Measurements from ENCODE around the gene NEMP1. TPM values are rescaled to one million over a fixed set of nuclear protein-coding genes. Genes with fewer than 3 reads are reported as not detected.

The NEMP1 gene
- polyA plus RNA-seq, 2 of the 4 experiments (the other 2 are of a cell fraction), result 12.7 to 28.4 TPM

DNA sequence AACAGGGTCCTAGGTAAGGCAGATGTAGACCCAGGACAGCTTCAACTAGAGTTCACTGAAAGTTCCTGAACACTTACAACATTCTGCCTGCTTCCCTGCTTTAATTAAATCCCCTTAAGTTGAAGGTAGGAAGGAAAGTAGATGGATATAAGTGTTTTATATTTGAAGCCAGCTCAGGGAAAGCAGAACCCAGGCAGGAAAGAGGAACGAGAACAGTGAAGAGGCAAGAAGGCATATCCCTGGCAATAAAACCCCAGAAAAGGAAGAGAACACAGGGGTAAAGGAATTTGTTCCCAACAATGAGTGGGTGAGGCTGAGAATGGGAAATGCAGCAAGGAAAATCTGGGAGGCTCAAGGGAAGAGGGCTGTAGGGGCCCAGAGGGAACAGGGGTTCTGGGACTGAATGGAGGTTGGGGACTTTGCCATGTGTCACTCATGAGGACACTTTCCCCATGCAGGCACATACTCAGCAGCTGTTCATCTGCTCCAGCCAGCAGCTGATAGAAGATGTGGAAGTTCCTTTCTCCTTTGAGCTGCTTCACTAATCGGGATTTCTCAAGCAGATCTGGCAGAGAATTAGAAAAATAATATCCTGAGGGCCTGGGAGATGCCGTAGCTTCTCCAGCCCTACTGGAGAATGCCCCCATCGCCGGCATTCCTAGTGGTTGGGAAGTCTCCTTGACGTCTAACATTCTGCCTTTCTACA is 32.4 kb downstream of the NEMP1 start:
- ChIA-PET POLR2A (no interaction called here), CTCF (interaction anchor here (0.7 to 7.8 kb wide), 9 partner anchors 8 to 168 kb away, joined by 3 to 44 read pairs (median 4); no protein-coding TSS in a partner anchor)

DNA sequence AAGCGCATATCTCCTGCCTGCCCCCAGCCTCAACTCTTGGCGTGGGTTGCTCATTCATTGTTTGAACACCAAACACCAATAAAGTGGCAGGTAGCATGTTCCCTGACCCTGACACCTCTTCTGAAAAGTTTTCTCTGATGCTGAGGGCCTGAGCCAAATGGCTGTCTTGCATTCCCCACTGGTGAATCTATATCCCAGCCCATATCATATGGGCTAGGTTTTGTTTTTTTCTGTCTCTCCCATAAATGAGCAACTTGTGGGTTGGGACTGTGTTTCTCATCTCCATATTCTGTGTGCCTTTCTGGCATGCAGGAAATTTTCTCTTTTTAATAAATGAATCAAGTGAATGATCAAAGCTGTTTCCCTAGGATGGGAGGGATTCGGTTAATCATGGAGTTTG is 33.7 kb downstream of the NEMP1 start:
- no peak for ATAC-seq
- no peaks in the 10 kb centered on the region for H3K9me3 ChIP-seq
- ChIA-PET CTCF (interaction anchor here (2.3 kb wide), 1 partner anchor 67 kb away, joined by 6 read pairs; no protein-coding TSS in a partner anchor), POLR2A (no interaction called here)
- no peak overlapping the region for H3K4me3 ChIP-seq
- TF ChIP-seq KDM5A (IDR thresholded peaks at IDR 0.05) (no peak), HEYL (CRISPR knock-in tag; IDR thresholded peaks at IDR 0.05) (no peak)
- WGBS (ENCODE audit: missing lambda C conversion rate), result 67% methylated on average over 3 of the region's 3 CpGs
- no peak for DNase-seq (ENCODE audit: low read depth in 1 of 2, low spot score in 1 of 2)
- H3K27ac ChIP-seq, result no peak overlapping the region
- H3K4me2 ChIP-seq, result no peak overlapping the region
- peaks cover 19% of the 10 kb centered on the region; the same call in 2 of the 3 replicates for H3K4me1 ChIP-seq
- no peak for FAIRE-seq

More for the DNA sequence above, 32.4 kb downstream of the NEMP1 start:
- H3K9me3 ChIP-seq, result no peaks in the 10 kb centered on the region
- WGBS (ENCODE audit: missing lambda C conversion rate), result 39% methylated on average over 6 of the region's 6 CpGs
- TF ChIP-seq FOSB (CRISPR knock-in tag; IDR thresholded peaks at IDR 0.05) (no peak), EHMT2 (IDR thresholded peaks at IDR 0.05; ENCODE audit: low read depth) (no peak), ZNF302 (CRISPR knock-in tag; IDR thresholded peaks at IDR 0.05) (no peak), PHF8 (IDR thresholded peaks at IDR 0.05; ENCODE audit: borderline replicate concordance, low read depth) (no peak), KDM1A (IDR thresholded peaks at IDR 0.05; ENCODE audit: low read depth) (no peak), RCOR1 (IDR thresholded peaks at IDR 0.05; ENCODE audit: low read depth, low read length) (no peak), MAZ (IDR thresholded peaks at IDR 0.05; ENCODE audit: borderline replicate concordance, low read depth, low read length) (no peak), RARB (CRISPR knock-in tag; IDR thresholded peaks at IDR 0.05) (no peak), HOXA7 (CRISPR knock-in tag; IDR thresholded peaks at IDR 0.05) (no peak), TP53 (CRISPR knock-in tag; IDR thresholded peaks at IDR 0.05) (no peak), HDAC2 (IDR thresholded peaks at IDR 0.05) (no peak), EHF (CRISPR knock-in tag; IDR thresholded peaks at IDR 0.05) (no peak), HOXB13 (CRISPR knock-in tag; IDR thresholded peaks at IDR 0.05; ENCODE audit: low read depth) (no peak), POLR2AphosphoS2 (conservative IDR thresholded peaks at IDR 0.05; ENCODE audit: low read length) (no peak), CEBPB (IDR thresholded peaks at IDR 0.05) (no peak), CBX8 (IDR thresholded peaks at IDR 0.05) (no peak)
- TF ChIP-seq, protein P1, sequence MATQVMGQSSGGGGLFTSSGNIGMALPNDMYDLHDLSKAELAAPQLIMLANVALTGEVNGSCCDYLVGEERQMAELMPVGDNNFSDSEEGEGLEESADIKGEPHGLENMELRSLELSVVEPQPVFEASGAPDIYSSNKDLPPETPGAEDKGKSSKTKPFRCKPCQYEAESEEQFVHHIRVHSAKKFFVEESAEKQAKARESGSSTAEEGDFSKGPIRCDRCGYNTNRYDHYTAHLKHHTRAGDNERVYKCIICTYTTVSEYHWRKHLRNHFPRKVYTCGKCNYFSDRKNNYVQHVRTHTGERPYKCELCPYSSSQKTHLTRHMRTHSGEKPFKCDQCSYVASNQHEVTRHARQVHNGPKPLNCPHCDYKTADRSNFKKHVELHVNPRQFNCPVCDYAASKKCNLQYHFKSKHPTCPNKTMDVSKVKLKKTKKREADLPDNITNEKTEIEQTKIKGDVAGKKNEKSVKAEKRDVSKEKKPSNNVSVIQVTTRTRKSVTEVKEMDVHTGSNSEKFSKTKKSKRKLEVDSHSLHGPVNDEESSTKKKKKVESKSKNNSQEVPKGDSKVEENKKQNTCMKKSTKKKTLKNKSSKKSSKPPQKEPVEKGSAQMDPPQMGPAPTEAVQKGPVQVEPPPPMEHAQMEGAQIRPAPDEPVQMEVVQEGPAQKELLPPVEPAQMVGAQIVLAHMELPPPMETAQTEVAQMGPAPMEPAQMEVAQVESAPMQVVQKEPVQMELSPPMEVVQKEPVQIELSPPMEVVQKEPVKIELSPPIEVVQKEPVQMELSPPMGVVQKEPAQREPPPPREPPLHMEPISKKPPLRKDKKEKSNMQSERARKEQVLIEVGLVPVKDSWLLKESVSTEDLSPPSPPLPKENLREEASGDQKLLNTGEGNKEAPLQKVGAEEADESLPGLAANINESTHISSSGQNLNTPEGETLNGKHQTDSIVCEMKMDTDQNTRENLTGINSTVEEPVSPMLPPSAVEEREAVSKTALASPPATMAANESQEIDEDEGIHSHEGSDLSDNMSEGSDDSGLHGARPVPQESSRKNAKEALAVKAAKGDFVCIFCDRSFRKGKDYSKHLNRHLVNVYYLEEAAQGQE (IDR thresholded peaks at IDR 0.05), result no peak
- TF ChIP-seq, protein P2, sequence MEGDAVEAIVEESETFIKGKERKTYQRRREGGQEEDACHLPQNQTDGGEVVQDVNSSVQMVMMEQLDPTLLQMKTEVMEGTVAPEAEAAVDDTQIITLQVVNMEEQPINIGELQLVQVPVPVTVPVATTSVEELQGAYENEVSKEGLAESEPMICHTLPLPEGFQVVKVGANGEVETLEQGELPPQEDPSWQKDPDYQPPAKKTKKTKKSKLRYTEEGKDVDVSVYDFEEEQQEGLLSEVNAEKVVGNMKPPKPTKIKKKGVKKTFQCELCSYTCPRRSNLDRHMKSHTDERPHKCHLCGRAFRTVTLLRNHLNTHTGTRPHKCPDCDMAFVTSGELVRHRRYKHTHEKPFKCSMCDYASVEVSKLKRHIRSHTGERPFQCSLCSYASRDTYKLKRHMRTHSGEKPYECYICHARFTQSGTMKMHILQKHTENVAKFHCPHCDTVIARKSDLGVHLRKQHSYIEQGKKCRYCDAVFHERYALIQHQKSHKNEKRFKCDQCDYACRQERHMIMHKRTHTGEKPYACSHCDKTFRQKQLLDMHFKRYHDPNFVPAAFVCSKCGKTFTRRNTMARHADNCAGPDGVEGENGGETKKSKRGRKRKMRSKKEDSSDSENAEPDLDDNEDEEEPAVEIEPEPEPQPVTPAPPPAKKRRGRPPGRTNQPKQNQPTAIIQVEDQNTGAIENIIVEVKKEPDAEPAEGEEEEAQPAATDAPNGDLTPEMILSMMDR (IDR thresholded peaks at IDR 0.05), result no peak
- TF ChIP-seq, protein P3, sequence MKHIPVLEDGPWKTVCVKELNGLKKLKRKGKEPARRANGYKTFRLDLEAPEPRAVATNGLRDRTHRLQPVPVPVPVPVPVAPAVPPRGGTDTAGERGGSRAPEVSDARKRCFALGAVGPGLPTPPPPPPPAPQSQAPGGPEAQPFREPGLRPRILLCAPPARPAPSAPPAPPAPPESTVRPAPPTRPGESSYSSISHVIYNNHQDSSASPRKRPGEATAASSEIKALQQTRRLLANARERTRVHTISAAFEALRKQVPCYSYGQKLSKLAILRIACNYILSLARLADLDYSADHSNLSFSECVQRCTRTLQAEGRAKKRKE (CRISPR knock-in tag; IDR thresholded peaks at IDR 0.05; ENCODE audit: low read depth), result no peak
- TF ChIP-seq, protein P4, sequence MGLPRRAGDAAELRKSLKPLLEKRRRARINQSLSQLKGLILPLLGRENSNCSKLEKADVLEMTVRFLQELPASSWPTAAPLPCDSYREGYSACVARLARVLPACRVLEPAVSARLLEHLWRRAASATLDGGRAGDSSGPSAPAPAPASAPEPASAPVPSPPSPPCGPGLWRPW (IDR thresholded peaks at IDR 0.05), result no peak
- peaks cover 23% of the 10 kb centered on the region; the same call in 2 of the 3 replicates for H3K4me1 ChIP-seq
- FAIRE-seq, result no peak
- no peak for ATAC-seq
- H3K27ac ChIP-seq, result no peak overlapping the region
- DNase-seq (ENCODE audit: low read depth in 1 of 2, low spot score in 1 of 2), result no peak
- H3K4me3 ChIP-seq, result no peak overlapping the region
- H3K4me2 ChIP-seq, result no peak overlapping the region
